Measurements from ENCODE around the gene ARHGAP22.

Gene ARHGAP22

GRCh38 chr10:48508791-48509772 is 95.8 kb downstream of the ARHGAP22 start:
- no peak for DNase-seq

- DNase-seq: no peak
Measured at GRCh38 chr10:48507933-48508790, 96.7 kb downstream of the ARHGAP22 start.

GRCh38 chr10:48507494-48507893 is 97.4 kb downstream of the ARHGAP22 start:
- no peak for DNase-seq

- DNase-seq: no peak
Measured at GRCh38 chr10:48506147-48506917, 98.5 kb downstream of the ARHGAP22 start.

- DNase-seq: no peak
Measured at GRCh38 chr10:48505394-48506112, 99.3 kb downstream of the ARHGAP22 start.

GRCh38 chr10:48504141-48504885 is 100.6 kb downstream of the ARHGAP22 start:
- DNase-seq: no peak

GRCh38 chr10:48503293-48503911 is 101.5 kb downstream of the ARHGAP22 start:
- DNase-seq: no peak

- no peak for DNase-seq
Measured at GRCh38 chr10:48502791-48503190, 102.1 kb downstream of the ARHGAP22 start.

GRCh38 chr10:48501787-48502771 is 102.8 kb downstream of the ARHGAP22 start:
- no peak for DNase-seq

GRCh38 chr10:48501226-48501625 is 103.6 kb downstream of the ARHGAP22 start:
- DNase-seq: no peak

GRCh38 chr10:48500771-48501170 is 104.1 kb downstream of the ARHGAP22 start:
- DNase-seq: no peak

GRCh38 chr10:48498940-48499510 is 105.8 kb downstream of the ARHGAP22 start:
- DNase-seq: no peak

GRCh38 chr10:48497780-48498770 is 106.8 kb downstream of the ARHGAP22 start:
- no peak for DNase-seq

GRCh38 chr10:48496831-48497779 is 107.8 kb downstream of the ARHGAP22 start:
- no peak for DNase-seq

GRCh38 chr10:48496105-48496830 is 108.6 kb downstream of the ARHGAP22 start:
- DNase-seq: no peak
